Astrocyte of the cerebellum (primary cell): Measurements from ENCODE around the gene COG3.

Source experiments
- DNase-seq: peaks from one replicate; pipeline ENCODE4 v3.0.0-alpha.2; 2011; ENCODE audit warnings: low read depth
- H3K4me3 ChIP-seq: 2 replicates; pipeline ENCODE4 v1.5.1; 2011; ENCODE audit warnings: mild to moderate bottlenecking, low read depth, low read length, moderate library complexity
- CTCF ChIP-seq: IDR thresholded peaks from 2 replicates; pipeline ENCODE4 v1.5.1; 2012; ENCODE audit warnings: low read length, low read depth, moderate library complexity, mild to moderate bottlenecking; ENCODE audit errors: missing control alignments
- in situ Hi-C: cut with HindIII; loops from 2 replicates; pipeline ENCODE4 v1.10.0; 2017; ENCODE audit warnings: low sequenced_read_pairs

COG3 gene

GRCh38 chr13:45436953-45437352 lies 27.8 kb upstream of the COG3 start:
- TF ChIP-seq CTCF, result no peak
- no peak for DNase-seq
- in situ Hi-C loops, result no loop called here

GRCh38 chr13:45437947-45438346 lies 26.8 kb upstream of the COG3 start:
- in situ Hi-C loops, result no loop called here

More at GRCh38 chr13:45436953-45437352, 27.8 kb upstream of the COG3 start:
- no peak overlapping the region for H3K4me3 ChIP-seq

GRCh38 chr13:45439008-45439407 lies 25.7 kb upstream of the COG3 start:
- in situ Hi-C loops, result no loop called here
- TF ChIP-seq CTCF, result no peak
- no peak for DNase-seq
- no peak overlapping the region for H3K4me3 ChIP-seq

More at GRCh38 chr13:45437947-45438346, 26.8 kb upstream of the COG3 start:
- TF ChIP-seq CTCF, result no peak
- DNase-seq, result no peak
- no peak overlapping the region for H3K4me3 ChIP-seq

- no peak overlapping the region for H3K4me3 ChIP-seq
- in situ Hi-C loops, result no loop called here
- no peak for DNase-seq
- TF ChIP-seq CTCF, result no peak
Observed at GRCh38 chr13:45439781-45440462, 24.8 kb upstream of the COG3 start.

- TF ChIP-seq CTCF, result peak; percentile 48
- H3K4me3 ChIP-seq, result no peak overlapping the region
- in situ Hi-C loops, result no loop called here
- DNase-seq, result no peak
Observed at GRCh38 chr13:45441633-45442032, 23.1 kb upstream of the COG3 start.

- no peak overlapping the region for H3K4me3 ChIP-seq
- in situ Hi-C loops, result no loop called here
- TF ChIP-seq CTCF, result no peak
- DNase-seq, result no peak
Observed at GRCh38 chr13:45445053-45445452, 19.7 kb upstream of the COG3 start.
